NCI-H187 (cell line): Measurements from ENCODE around the gene LTBP1.

Experiments
- DNase-seq, 2 experiments: peaks; one replicate each; lab custom pipeline; 2025; lab: John Stamatoyannopoulos, UW

The LTBP1 gene

GRCh38 chr2:33197198-33197938 is 250.6 kb downstream of the LTBP1 start:
- no peak for DNase-seq

DNA sequence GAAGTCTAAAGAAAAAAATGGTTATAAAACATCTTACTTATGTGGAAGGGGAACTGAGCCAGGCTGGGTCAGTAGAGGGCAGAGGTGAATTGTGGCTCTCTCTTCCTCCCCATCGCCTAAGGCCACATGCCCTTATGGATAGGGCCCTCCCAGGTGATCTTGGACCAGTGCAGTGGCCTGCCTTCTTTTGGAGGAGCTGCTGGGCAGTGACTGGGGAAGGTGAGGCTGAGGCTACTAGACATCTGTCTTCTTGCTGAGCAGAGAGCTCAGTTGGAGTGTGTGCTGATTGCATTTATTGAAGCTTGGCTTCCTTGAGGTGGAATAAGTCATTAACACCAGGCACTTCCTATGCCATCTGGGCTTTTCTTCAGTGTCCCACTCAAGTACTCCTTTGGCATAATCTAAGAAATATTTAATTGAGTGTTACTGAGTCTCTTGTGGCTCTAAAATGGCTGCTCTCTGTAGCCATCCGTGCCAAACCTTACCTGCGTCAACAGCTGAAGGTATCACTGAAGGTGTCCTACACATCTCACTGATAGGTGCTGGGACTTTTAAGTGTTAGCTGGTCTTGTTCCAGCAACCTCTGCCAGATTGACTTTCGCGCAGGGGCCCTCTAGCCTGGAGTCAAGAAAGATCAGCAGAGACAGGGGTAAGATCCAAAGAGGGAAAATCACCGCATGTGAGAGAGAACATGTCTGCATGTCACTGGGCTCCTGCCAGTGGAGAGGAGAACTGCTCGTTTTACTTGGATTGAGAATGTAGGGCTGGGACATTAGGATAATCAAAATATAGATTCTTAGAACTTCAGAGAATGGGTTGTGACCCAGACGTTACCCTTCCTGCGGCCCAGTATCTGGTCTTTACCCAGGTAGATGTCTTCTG is 256.1 kb downstream of the LTBP1 start:
- DNase-seq = no peak

DNA sequence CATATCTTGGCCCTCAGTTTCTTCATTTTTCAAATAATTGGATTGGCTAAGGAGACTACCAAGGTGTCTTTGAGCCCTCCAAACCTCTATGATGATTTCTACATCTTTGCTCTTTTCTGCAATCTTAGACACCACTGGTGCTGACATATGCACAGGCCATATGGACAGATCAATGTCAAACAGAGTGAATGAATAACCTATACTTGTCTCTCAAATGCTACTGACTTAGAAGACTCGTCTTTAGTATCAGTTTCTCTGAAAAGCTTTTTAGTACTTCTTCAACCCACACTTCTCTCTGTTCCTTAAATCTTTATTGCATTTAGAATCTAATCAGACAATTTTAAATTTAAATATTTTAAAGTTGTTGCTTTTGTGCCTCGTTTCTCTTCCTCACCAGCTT is 258.2 kb downstream of the LTBP1 start:
- DNase-seq = no peak

GRCh38 chr2:33205693-33206434 is 259.1 kb downstream of the LTBP1 start:
- DNase-seq = no peak

GRCh38 chr2:33207151-33207740 is 260.5 kb downstream of the LTBP1 start:
- no peak for DNase-seq

GRCh38 chr2:33208400-33208799 is 261.6 kb downstream of the LTBP1 start:
- no peak for DNase-seq

DNA sequence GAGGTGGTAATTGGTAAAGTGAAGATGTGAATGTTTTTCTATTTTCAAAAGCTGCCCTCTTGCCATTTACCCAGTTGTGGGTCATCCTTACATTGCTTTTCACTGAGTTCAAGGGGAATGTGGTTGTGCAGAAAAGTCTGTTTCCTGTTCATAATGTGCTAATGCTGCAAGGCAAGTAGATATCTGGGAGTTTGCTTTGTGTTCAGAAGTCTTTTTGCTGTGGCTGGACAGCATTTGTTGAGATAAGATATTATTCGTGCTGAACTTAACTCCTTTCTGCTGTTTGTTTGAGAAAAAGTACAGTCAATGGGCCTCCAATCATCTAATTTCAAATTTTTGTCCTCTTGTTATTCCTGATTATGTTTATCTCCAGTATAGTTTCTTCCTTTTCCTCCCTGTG is 263.2 kb downstream of the LTBP1 start:
- DNase-seq = no peak

- no peak for DNase-seq
Observed at GRCh38 chr2:33210626-33211025, 263.9 kb downstream of the LTBP1 start.

- no peak for DNase-seq
Observed at GRCh38 chr2:33212151-33212550, 265.4 kb downstream of the LTBP1 start.

- no peak for DNase-seq
Observed at GRCh38 chr2:33213244-33213643, 266.5 kb downstream of the LTBP1 start.

GRCh38 chr2:33213648-33214047 is 266.9 kb downstream of the LTBP1 start:
- no peak for DNase-seq

GRCh38 chr2:33214436-33214835 is 267.7 kb downstream of the LTBP1 start:
- no peak for DNase-seq

- DNase-seq = no peak
Observed at GRCh38 chr2:33214857-33215256, 268.1 kb downstream of the LTBP1 start.

- no peak for DNase-seq
Observed at GRCh38 chr2:33215299-33215698, 268.5 kb downstream of the LTBP1 start.

- no peak for DNase-seq
Observed at GRCh38 chr2:33215983-33216382, 269.2 kb downstream of the LTBP1 start.

DNA sequence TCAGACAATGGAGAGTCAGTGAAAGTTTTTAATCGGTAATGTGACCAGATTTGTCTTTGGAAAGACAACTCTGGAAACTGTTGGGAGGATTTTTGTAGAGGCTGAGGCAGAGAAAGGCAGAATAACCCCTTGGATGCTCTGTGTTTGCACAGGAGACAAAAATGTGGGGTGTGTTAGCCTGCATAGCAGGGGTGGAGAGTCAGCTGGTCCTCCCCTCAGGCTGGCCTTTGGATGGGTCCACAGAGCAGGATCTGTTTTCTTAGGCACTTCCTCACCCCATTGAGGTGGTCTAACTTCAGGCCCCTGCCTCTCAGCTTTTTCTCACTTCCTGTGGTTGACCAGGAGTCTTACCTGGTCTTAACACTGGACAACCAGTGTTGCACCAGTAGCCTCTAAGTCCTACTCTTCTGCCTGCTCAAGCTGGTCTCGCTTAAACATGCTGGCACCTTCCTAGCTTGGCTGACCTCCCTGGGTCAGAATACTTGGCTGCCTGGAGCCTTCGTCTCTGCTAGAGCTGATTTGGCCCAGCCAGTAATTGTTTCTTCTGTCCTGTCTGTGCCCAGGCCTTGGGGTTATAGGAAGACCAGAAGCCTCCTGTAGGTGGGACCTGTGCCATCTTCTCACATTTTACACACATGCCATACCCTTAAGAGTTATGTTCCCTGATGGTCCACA is 269.9 kb downstream of the LTBP1 start:
- DNase-seq = no peak

DNA sequence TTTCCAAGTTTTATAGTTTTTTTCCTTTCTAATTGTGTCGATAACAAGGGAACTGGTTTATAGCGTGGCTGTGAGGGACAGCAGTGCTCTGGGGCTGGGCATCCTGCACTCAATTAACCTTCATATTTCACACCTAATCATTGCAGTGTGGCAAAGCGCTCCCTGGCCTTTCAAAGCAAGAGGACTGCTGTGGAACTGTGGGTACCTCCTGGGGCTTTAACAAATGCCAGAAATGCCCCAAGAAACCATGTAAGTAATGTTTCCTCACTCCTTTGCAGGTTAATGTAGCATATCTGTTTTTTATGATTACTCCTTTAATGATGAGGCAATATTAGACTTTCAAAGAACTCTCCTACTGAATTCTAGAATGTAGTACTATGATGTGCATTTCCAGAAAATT is 270.7 kb downstream of the LTBP1 start:
- DNase-seq = no peak

GRCh38 chr2:33219114-33219513 is 272.4 kb downstream of the LTBP1 start:
- DNase-seq = no peak

DNA sequence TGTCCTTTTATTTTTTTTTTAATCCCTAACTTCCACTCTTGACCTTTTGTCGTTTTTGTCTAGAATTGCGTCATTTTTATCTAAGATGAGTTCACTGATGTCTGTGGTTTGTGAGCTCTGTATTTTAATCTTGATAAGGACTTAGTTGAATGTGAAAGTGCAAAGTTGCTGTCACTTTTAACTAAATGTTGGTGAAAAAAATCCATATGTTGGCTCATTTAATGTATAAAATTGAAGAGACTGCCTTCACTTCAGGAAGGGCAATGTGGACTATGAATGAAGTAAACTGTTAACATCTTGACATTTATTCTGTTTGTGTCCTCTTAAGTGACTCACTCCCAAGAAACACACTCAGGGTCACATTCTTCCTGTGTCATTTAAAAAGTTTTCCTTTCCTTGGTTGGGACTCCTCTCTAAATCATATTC is 273.1 kb downstream of the LTBP1 start:
- no peak for DNase-seq

DNA sequence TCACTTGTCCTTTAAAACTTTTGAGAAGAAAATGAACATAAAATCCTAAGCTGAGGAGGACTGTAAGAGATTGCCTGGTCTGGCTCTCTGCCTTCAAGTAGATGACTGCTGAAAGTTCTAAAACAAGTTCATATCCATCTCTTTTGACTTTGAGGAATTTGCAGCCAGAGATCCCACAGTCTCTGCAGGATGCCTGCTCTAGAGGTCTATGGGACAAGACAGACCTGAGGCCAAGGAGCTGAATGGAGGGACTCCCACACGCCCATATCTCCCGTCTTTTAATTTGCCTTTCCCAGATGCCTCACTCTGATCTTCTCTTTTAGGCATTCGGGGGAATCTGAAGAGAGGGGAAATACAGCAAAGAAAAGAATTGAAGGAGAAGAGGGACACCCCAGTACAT is 273.8 kb downstream of the LTBP1 start:
- DNase-seq = no peak

- no peak for DNase-seq
Observed at GRCh38 chr2:33221046-33221784, 274.5 kb downstream of the LTBP1 start.
